GM19397 (cell line): Measurements from ENCODE around the gene DMWD.

Experiments
- ATAC-seq: cut with Tn5 transposase; IDR thresholded peaks from one replicate; pipeline ENCODE4 v1.9.1; 2021; ENCODE audit warnings: mild to moderate bottlenecking, moderate library complexity; ENCODE audit not compliant: unreplicated experiment

The DMWD gene

GRCh38 chr19:45771311-45771933, 21.2 kb downstream of the DMWD start:
- no peak for ATAC-seq

- ATAC-seq = peak; percentile 43
These were observed 22.2 kb downstream of the DMWD start for GRCh38 chr19:45770192-45771101.

- no peak for ATAC-seq
These were observed 22.8 kb downstream of the DMWD start for GRCh38 chr19:45769821-45770191.

- peak; percentile 57 for ATAC-seq
These were observed 23.5 kb downstream of the DMWD start, which contains the start of gene SIX5 for GRCh38 chr19:45768984-45769782. TSS of gene SIX5 (minus strand) at chr19:45769252. CDS start at chr19:45768844, 408 bp downstream.

- ATAC-seq = no peak
These were observed 24.0 kb downstream of the DMWD start for GRCh38 chr19:45768655-45768983.

GRCh38 chr19:45767881-45768654, 24.6 kb downstream of the DMWD start:
- no peak for ATAC-seq

GRCh38 chr19:45767410-45767880, 25.2 kb downstream of the DMWD start:
- ATAC-seq = no peak

- no peak for ATAC-seq
These were observed 25.7 kb downstream of the DMWD start for GRCh38 chr19:45766869-45767346.

- no peak for ATAC-seq
These were observed 26.3 kb downstream of the DMWD start for GRCh38 chr19:45766296-45766868.

GRCh38 chr19:45765702-45766295, 26.8 kb downstream of the DMWD start:
- ATAC-seq = no peak

- no peak for ATAC-seq
These were observed 27.5 kb downstream of the DMWD start for GRCh38 chr19:45764945-45765701.

GRCh38 chr19:45764475-45764874, 28.2 kb downstream of the DMWD start:
- no peak for ATAC-seq

- no peak for ATAC-seq
These were observed 28.9 kb downstream of the DMWD start for GRCh38 chr19:45763691-45764294.

GRCh38 chr19:45762870-45763631, 29.6 kb downstream of the DMWD start:
- ATAC-seq = no peak

- ATAC-seq = no peak
These were observed 30.9 kb downstream of the DMWD start for GRCh38 chr19:45761714-45762113.

GRCh38 chr19:45758921-45759320, 33.7 kb downstream of the DMWD start:
- no peak for ATAC-seq

GRCh38 chr19:45757695-45758094, 35.0 kb downstream of the DMWD start:
- no peak for ATAC-seq

- no peak for ATAC-seq
These were observed 38.3 kb downstream of the DMWD start for GRCh38 chr19:45754323-45754722.
